ENCODE data around the gene ARID1B.
A peak's percentile ranks its signal among the peaks of the same experiment; 100 is the strongest.

The ARID1B gene

DNA sequence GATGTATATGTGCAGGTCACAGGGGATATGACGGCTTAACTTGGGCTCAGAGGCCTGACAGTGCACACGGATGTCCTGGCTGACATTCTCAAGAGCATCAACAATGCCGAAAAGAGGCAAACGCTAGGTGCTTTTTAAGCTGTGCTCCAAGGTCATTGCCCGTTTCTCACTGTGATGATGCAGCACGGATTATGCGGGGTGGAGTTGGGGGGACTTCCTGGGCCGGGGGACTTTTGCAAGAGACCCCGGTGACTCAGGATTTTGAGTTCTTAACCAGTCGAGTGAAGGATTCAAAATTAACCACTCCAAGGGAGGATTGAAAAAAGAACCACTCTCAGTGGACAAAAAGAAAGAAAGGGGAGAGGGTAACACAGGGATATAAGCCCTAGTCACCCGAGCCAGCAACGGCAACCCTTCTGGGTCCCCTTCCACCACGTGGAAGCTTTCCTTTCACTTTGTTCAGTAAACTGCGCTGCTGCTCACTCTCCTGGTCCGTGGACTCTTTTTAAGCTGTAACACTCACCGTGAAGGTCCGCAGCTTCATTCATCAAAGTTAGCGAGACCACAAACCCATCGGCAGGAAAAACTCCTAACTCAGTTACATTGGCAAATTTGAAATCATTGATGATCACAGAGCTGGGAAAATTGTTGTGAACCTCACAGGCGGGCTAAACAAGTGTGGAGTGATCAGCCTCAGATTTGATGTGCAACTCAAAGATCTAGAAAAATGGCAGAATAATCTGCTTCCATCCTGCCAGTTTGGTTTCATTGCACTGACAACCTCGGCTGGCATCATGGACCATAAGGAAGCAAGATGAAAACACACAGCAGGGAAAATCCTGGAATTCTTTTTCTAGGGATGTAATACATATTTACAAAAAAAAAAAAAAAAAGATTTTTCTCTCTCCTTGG lies 199.3 kb downstream of the ARID1B start:
- H3K9me3 ChIP-seq (ENCODE audit: control insufficient read depth, low read length), result no peaks in the 10 kb centered on the region
- H3K36me3 ChIP-seq (ENCODE audit: control insufficient read depth, insufficient read depth, low read length), result no peaks in the 10 kb centered on the region
- H3K27ac ChIP-seq, result peak overlapping the region; percentile 5
- H3K27me3 ChIP-seq (ENCODE audit: control insufficient read depth, insufficient read depth, low read length), result no peaks in the 10 kb centered on the region
- peaks cover 38% of the 10 kb centered on the region for H3K79me2 ChIP-seq
- TF ChIP-seq, protein P1, sequence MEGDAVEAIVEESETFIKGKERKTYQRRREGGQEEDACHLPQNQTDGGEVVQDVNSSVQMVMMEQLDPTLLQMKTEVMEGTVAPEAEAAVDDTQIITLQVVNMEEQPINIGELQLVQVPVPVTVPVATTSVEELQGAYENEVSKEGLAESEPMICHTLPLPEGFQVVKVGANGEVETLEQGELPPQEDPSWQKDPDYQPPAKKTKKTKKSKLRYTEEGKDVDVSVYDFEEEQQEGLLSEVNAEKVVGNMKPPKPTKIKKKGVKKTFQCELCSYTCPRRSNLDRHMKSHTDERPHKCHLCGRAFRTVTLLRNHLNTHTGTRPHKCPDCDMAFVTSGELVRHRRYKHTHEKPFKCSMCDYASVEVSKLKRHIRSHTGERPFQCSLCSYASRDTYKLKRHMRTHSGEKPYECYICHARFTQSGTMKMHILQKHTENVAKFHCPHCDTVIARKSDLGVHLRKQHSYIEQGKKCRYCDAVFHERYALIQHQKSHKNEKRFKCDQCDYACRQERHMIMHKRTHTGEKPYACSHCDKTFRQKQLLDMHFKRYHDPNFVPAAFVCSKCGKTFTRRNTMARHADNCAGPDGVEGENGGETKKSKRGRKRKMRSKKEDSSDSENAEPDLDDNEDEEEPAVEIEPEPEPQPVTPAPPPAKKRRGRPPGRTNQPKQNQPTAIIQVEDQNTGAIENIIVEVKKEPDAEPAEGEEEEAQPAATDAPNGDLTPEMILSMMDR (IDR thresholded peaks at IDR 0.05), result no peak
- H3K9ac ChIP-seq, result no peak overlapping the region
- H3K4me1 ChIP-seq, result peaks cover 39% of the 10 kb centered on the region
- H3K4me3 ChIP-seq (ENCODE audit: low read depth, low read length), result no peak overlapping the region
- H2AFZ ChIP-seq, result no peak overlapping the region
- no peak overlapping the region for H3K4me2 ChIP-seq (ENCODE audit: low read length)

DNA sequence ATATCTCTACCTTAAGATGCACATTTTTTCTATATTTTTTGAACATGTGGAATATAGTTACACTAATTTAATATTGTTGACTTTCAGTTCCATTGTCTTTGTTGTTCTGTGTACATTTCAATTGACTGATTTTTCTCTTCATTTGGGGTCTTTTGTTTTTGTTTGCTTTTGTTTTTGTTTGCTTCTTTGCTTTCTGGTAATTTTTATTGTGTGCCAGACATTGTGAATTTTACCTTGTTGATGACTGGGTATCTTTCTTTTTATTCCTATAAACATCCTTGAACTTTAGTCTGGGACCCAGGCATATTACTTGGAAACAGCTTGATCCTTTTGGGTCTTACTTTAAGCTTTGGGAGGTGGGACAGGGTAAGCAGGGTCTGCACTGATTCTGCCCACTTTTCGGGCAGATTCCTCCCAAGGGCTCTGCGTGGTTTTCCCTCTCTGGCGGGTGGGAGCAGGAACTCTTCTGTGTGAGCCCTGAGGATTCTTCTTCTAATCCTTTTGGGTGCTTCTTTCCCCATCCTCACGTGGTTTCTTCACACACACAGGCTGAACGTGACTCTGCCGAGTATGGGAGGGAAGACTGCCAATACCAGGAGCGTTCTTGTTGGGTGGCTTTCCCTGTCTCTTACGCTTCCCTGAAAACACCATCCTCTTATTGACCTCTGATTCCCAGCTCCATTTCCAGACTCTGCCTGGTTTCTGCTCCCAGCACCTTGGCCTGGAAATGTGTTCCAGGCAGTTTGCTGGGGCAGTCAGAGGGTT lies 200.5 kb downstream of the ARID1B start:
- no peaks in the 10 kb centered on the region for H3K36me3 ChIP-seq (ENCODE audit: control insufficient read depth, insufficient read depth, low read length)
- H2AFZ ChIP-seq, result no peak overlapping the region
- H3K27me3 ChIP-seq (ENCODE audit: control insufficient read depth, insufficient read depth, low read length), result no peaks in the 10 kb centered on the region
- peak overlapping the region; percentile 26 for H3K27ac ChIP-seq
- peaks cover 46% of the 10 kb centered on the region for H3K4me1 ChIP-seq
- H3K4me2 ChIP-seq (ENCODE audit: low read length), result no peak overlapping the region
- no peak overlapping the region for H3K4me3 ChIP-seq (ENCODE audit: low read depth, low read length)
- H3K9me3 ChIP-seq (ENCODE audit: control insufficient read depth, low read length), result no peaks in the 10 kb centered on the region
- peaks cover 28% of the 10 kb centered on the region for H3K79me2 ChIP-seq
- H3K9ac ChIP-seq, result no peak overlapping the region
- TF ChIP-seq, protein P1 (IDR thresholded peaks at IDR 0.05), result no peak

DNA sequence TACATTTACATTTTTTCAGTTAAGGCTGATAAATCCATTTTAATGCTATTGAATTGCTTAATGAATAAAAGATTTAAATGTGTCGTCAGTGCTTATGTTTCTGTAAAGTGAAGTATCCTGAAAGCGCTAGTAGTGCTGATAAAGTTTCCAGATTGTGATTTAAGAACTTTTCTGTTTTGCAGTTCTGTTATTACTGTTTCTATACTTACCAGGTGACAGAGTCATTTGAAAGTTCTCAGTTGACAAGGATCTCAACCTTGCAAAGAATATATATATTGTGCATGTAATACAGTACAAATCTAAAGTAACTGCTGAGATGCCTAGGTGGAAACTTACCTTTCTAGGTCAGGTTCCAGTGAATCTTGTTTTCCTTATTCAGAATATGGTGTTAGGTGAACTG lies 201.8 kb downstream of the ARID1B start:
- Histone ChIP-seq H3K9me3 (ENCODE audit: control insufficient read depth, low read length) (no peaks in the 10 kb centered on the region), H3K4me3 (ENCODE audit: low read depth, low read length) (no peak overlapping the region), H2AFZ (no peak overlapping the region), H3K9ac (no peak overlapping the region), H3K4me1 (peaks cover 50% of the 10 kb centered on the region), H3K79me2 (peaks cover 37% of the 10 kb centered on the region), H3K27me3 (ENCODE audit: control insufficient read depth, insufficient read depth, low read length) (no peaks in the 10 kb centered on the region), H3K4me2 (ENCODE audit: low read length) (no peak overlapping the region), H3K36me3 (ENCODE audit: control insufficient read depth, insufficient read depth, low read length) (no peaks in the 10 kb centered on the region), H3K27ac (no peak overlapping the region)
- TF ChIP-seq, protein P1 (IDR thresholded peaks at IDR 0.05), result no peak

DNA sequence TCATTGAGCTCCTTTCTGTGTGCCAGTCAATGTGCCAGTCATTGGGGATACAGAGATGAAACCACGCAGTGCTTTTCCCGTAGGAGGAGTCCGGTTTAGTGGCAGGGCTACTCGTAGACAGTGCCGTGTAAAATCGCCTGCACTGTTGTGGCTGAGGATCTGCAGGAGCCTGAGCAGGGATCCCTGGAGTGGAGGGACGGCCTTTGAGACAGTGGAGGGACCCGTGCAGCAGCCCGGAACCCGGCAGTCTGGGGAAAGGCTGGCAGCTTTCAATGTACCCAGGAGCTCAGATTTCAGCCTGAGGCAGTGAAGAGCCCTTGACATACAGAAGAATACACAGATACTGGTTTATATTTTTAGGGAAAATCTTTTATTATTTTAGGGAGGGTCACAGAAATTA lies 203.3 kb downstream of the ARID1B start:
- H3K79me2 ChIP-seq, result peaks cover 52% of the 10 kb centered on the region

More for the DNA sequence above, 203.3 kb downstream of the ARID1B start:
- TF ChIP-seq, protein P1 (IDR thresholded peaks at IDR 0.05), result no peak
- Histone ChIP-seq H3K9me3 (ENCODE audit: control insufficient read depth, low read length) (no peaks in the 10 kb centered on the region), H3K9ac (no peak overlapping the region), H3K27ac (peak overlapping the region; percentile 66), H3K27me3 (ENCODE audit: control insufficient read depth, insufficient read depth, low read length) (no peaks in the 10 kb centered on the region), H3K4me2 (ENCODE audit: low read length) (no peak overlapping the region), H3K36me3 (ENCODE audit: control insufficient read depth, insufficient read depth, low read length) (no peaks in the 10 kb centered on the region), H3K4me3 (ENCODE audit: low read depth, low read length) (no peak overlapping the region), H2AFZ (no peak overlapping the region), H3K4me1 (peaks cover 50% of the 10 kb centered on the region)
